GM12891 (cell line): ENCODE data around the gene TMLHE.
"Not testable (repeated sequence)": the region's sequence is repeated elsewhere in the genome, so short reads cannot be mapped to it uniquely, and the experiment has no call there.

ENCODE experiments used
- POLR2A ChIP-seq: IDR thresholded peaks from 2 replicates; pipeline ENCODE4 v1.6.1; 2011; ENCODE audit warnings: low read depth, low read length, control low read depth
- POLR2AphosphoS5 ChIP-seq: IDR thresholded peaks from 2 replicates; pipeline ENCODE4 v1.6.1; 2011; ENCODE audit warnings: low read depth, low read length, control low read depth
- SPI1 ChIP-seq: IDR thresholded peaks from 2 replicates; pipeline ENCODE4 v1.6.1; 2011; ENCODE audit warnings: low read depth, low read length, control low read depth
- TAF1 ChIP-seq: IDR thresholded peaks from 2 replicates; pipeline ENCODE4 v1.6.1; 2011; ENCODE audit warnings: low read depth, low read length, control low read depth

DNA sequence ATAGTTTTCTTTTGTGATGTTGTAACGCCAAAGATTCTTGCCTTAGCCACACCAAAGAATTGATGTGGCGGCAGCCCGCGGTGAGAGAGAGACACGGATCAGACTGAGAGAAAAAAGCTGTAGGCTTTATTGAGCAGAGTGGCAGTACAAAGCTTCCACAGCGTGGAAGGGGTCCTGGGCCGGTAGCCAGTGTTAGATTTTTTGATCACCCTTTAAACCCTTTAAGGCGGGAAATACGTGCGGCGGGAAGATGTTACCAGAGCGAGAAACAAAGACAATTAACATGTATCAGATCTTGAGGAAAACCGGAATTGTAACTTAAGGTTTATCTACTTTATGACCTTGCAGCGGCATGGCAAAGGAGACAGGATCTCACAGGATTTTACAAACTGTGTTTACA lies 28.6 kb upstream of the TMLHE start:
- not testable (repeated sequence) for TF ChIP-seq POLR2A, SPI1, POLR2AphosphoS5, TAF1
